Lower lobe of right lung (tissue), 2 donors: ENCODE measurements around the gene PGBD2. TPM values are rescaled to one million over a fixed set of nuclear protein-coding genes. Genes with fewer than 3 reads are reported as not detected.
"Not testable (repeated sequence)": the region's sequence is repeated elsewhere in the genome, so short reads cannot be mapped to it uniquely, and the experiment has no call there.

Source experiments
- ATAC-seq, 2 donors: fragments of 200-7000 bp; cut with Tn5 transposase; one replicate each; pipeline ENCODE4 v1.9.1; 2020 to 2022; ENCODE audit warnings: mild to moderate bottlenecking in 2 of 2, moderate library complexity in 2 of 2
- DNase-seq: peaks from one replicate; pipeline ENCODE4 v3.0.0-alpha.2; 2020
- H3K27ac ChIP-seq: fragments of 200-600 bp; one replicate; pipeline ENCODE4 v1.8.0; 2022
- H3K27me3 ChIP-seq: fragments of 200-600 bp; one replicate; pipeline ENCODE4 v1.8.0; 2022; ENCODE audit warnings: low read depth
- H3K36me3 ChIP-seq: fragments of 200-600 bp; one replicate; pipeline ENCODE4 v1.8.0; 2022; ENCODE audit warnings: mild to moderate bottlenecking
- H3K4me1 ChIP-seq: fragments of 200-600 bp; one replicate; pipeline ENCODE4 v1.8.0; 2022
- H3K4me3 ChIP-seq: fragments of 200-600 bp; one replicate; pipeline ENCODE4 v1.8.0; 2022; ENCODE audit warnings: mild to moderate bottlenecking
- H3K9me3 ChIP-seq: fragments of 200-600 bp; one replicate; pipeline ENCODE4 v1.8.0; 2022
- intact Hi-C: fragments of 100-400 bp; cut with DNase I; formaldehyde crosslinking; loops from one replicate; pipeline ENCODE4 v1.11.0; 2022
- total RNA-seq: library from RNA; stranded (reverse); fragmentation: NEBNext Ultra II Directional; extraction: Animal tissue kit (Norgen Biotek cat#: 25700); gene quantifications from one replicate; pipeline ENCODE4 v1.2.1, GENCODE V29; 2021
- TF ChIP-seq, protein P1 (sequence below): fragments of 200-600 bp; IDR thresholded peaks from one replicate; pipeline ENCODE4 v1.8.0; 2022; ENCODE audit warnings: antibody characterized with exemption, mild to moderate bottlenecking
- donor health status: DM: no; HTN: yes; CAD: no; lungs with severe emphysema.

PGBD2 gene
- total RNA-seq, 1 donor from 2014 or later, result 9.1 TPM

DNA sequence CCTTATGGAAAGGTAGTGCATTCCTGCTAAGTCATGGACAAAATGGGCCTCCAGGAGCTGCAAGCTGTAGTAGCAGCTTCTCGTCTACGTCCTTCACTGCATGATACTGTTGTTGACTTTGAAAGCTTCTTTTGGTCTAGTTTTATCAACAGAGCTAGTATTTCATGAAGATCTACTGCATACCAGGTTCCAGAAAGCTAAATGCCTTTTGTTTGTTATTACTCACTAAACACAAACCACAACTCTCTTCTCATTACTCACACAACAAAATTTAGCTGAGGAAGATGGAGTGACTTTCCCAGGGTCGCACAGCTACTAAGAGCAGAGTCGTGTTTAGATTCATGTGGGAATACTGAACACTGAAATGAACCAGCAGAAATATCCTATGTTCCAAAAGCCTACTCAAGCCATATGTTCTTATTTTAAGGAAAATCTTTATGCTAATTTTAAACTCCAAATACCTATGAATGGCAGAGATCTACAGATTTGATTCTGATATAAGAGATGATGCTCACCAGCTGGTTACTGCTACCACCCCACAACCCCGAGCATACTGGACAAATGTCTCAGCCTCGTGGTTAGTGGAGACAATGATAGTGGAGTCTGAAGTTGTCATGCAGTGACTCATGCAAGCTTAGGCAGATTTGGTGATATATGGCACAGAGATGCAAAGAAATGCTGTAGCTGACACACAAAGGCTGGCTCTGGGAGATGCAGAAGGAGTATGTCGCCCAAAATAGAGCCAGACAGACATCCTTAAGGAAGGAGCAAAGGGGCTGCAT lies 20.6 kb downstream of the PGBD2 start:
- ATAC-seq (no peak), DNase-seq (no peak)
- TF ChIP-seq, protein P1, sequence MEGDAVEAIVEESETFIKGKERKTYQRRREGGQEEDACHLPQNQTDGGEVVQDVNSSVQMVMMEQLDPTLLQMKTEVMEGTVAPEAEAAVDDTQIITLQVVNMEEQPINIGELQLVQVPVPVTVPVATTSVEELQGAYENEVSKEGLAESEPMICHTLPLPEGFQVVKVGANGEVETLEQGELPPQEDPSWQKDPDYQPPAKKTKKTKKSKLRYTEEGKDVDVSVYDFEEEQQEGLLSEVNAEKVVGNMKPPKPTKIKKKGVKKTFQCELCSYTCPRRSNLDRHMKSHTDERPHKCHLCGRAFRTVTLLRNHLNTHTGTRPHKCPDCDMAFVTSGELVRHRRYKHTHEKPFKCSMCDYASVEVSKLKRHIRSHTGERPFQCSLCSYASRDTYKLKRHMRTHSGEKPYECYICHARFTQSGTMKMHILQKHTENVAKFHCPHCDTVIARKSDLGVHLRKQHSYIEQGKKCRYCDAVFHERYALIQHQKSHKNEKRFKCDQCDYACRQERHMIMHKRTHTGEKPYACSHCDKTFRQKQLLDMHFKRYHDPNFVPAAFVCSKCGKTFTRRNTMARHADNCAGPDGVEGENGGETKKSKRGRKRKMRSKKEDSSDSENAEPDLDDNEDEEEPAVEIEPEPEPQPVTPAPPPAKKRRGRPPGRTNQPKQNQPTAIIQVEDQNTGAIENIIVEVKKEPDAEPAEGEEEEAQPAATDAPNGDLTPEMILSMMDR, result no peak
- Histone ChIP-seq H3K27ac (no peak overlapping the region), H3K4me1 (peaks cover 7% of the 10 kb centered on the region), H3K9me3 (no peaks in the 10 kb centered on the region), H3K36me3 (no peaks in the 10 kb centered on the region), H3K4me3 (no peak overlapping the region), H3K27me3 (no peaks in the 10 kb centered on the region)
- intact Hi-C loops, result no loop called here

GRCh38 chr1:248927283-248927682 lies 21.2 kb downstream of the PGBD2 start:
- DNase-seq, H3K4me3 ChIP-seq, H3K27ac ChIP-seq, H3K27me3 ChIP-seq, H3K4me1 ChIP-seq, ATAC-seq, H3K36me3 ChIP-seq, H3K9me3 ChIP-seq, intact Hi-C loops: not testable (repeated sequence)

DNA sequence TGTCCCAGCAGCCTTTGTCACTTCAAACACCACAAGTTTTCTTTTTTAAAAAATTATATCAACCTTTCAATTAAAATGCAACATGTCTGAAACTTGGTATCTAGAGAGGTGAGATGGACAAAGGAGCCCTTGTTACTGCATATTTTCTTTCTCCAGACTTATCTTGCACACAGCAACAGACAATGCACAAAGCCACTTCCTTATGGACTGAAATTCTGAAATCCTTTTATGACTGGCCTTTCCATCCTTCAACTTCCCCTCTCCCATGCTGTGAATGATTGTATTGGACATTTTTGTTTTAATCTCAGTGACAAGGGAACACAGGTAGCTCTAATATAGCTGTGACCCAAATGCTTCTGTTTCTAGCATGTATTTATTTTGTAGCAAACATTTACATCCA lies 22.1 kb downstream of the PGBD2 start:
- H3K9me3 ChIP-seq, ATAC-seq, DNase-seq, H3K36me3 ChIP-seq, H3K27me3 ChIP-seq, intact Hi-C loops, H3K4me1 ChIP-seq, H3K4me3 ChIP-seq, H3K27ac ChIP-seq: not testable (repeated sequence)

GRCh38 chr1:248930037-248930436 lies 24.0 kb downstream of the PGBD2 start:
- H3K9me3 ChIP-seq, intact Hi-C loops, DNase-seq, H3K4me1 ChIP-seq, H3K27ac ChIP-seq, H3K36me3 ChIP-seq, H3K27me3 ChIP-seq, H3K4me3 ChIP-seq, ATAC-seq: not testable (repeated sequence)

DNA sequence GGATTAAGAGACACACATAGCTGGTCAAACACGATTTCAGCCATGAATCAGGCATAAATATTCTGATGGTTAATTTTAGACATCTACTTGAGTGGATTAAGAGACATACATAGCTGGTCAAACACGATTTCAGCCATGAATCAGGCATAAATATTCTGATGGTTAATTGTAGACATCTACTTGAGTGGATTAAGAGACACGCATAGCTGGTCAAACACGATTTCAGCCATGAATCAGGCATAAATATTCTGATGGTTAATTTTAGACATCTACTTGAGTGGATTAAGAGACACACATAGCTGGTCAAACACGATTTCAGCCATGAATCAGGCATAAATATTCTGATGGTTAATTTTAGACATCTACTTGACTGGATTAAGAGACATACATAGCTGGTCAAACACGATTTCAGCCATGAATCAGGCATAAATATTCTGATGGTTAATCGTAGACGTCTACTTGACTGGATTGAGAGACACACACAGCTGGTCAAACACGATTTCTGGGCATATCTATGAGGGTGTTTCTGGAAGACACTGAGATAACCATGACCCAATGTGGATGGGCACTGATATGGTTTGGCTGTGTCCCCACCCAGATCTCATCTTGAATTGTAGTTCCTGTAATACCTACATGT lies 32.3 kb downstream of the PGBD2 start:
- intact Hi-C loops, H3K4me3 ChIP-seq, H3K36me3 ChIP-seq, H3K4me1 ChIP-seq, DNase-seq, H3K27ac ChIP-seq, H3K9me3 ChIP-seq, H3K27me3 ChIP-seq, ATAC-seq: not testable (repeated sequence)

DNA sequence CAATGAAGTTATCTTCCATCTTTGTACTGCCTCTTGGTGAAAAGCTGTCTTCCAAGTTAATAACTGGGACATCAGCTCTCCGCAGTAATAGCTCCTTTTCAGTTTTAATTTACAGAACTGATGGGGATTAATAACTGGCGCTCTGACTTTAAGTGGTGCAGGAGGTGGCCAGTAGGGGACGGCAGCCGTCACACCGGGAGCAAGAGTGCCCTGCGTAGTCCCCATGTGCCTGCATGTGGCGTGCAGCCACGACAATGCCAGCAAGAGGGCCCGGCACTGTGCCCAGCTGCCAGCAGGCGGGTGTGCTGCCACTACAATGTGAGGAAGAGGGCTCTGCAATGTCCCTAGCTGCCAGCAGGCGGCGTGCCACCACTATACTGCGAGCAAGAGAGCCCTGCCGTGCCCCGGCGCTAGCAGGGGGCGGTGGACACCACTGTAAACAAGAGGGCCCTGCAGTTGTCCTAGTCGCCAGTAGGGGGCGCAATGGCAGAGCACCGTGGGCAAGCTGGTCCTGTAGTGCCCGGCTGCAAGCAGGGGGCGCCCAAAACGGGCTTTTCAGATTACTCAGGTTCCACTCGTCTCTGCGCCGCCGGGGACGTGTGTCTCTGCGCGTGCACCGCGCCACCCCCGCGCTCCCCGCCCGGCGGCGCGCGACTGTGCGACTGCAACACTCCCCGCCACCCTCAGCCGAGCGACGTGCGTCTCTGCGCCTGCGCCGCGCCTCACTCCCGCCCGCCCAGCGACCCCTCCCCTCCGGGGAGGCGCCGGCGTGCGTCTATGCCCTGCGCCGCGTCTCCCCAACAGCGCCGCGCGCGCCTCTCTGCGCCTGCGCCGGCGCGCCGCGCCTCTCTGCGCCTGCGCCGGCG lies 38.3 kb downstream of the PGBD2 start:
- H3K27ac ChIP-seq, H3K4me3 ChIP-seq, DNase-seq, H3K36me3 ChIP-seq, intact Hi-C loops, ATAC-seq, H3K27me3 ChIP-seq, H3K9me3 ChIP-seq, H3K4me1 ChIP-seq: not testable (repeated sequence)

DNA sequence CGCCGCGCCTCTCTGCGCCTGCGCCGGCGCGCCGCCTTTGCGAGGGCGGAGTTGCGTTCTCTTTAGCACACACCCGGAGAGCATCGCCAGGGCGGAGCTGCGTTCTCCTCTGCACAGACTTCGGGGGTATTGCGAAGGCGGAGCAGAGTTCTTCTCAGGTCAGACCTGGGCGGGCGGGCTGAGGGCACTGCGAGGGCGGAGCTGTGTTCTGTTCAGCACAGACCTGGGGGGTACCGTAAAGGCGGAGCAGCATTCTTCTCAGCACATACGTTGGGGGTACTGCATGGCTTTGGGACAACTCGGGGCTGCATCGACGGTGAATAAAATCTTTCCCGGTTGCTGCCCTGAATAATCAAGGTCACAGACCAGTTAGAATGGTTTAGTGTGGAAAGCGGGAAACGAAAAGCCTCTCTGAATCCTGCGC lies 39.0 kb downstream of the PGBD2 start:
- DNase-seq, intact Hi-C loops, H3K9me3 ChIP-seq, H3K36me3 ChIP-seq, H3K4me1 ChIP-seq, H3K27ac ChIP-seq, H3K27me3 ChIP-seq, H3K4me3 ChIP-seq: not testable (repeated sequence)
- peak in 1 of 2 donors; percentile 18 for ATAC-seq

DNA sequence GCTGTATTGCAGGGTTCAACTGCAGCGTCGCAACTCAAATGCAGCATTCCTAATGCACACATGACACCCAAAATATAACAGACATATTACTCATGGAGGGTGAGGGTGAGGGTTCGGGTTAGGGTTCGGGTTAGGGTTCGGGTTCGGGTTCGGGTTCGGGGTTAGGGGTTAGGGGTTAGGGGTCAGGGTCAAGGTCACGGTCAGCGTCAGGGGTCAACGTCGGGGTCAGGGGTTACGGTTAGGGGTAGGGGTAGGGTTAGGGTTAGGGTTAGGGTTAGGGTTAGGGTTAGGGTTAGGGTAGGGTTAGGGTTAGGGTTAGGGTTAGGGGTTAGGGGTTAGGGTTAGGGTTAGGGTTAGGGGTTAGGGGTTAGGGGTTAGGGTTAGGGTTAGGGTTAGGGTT lies 39.4 kb downstream of the PGBD2 start:
- peak; percentile 76 to 87 for ATAC-seq
- H3K4me3 ChIP-seq, H3K36me3 ChIP-seq, H3K27ac ChIP-seq, H3K4me1 ChIP-seq, DNase-seq, intact Hi-C loops, H3K27me3 ChIP-seq, H3K9me3 ChIP-seq: not testable (repeated sequence)

- H3K27me3 ChIP-seq, H3K9me3 ChIP-seq, H3K36me3 ChIP-seq, H3K27ac ChIP-seq, H3K4me1 ChIP-seq, intact Hi-C loops, DNase-seq, H3K4me3 ChIP-seq: not testable (repeated sequence)
- peak; percentile 56 to 76 for ATAC-seq
Observed at GRCh38 chr1:248945856-248946416, 39.9 kb downstream of the PGBD2 start.

Other genes starting within 250 kb of the PGBD2 start
- gene OR14I1, start 203.5 kb upstream of the PGBD2 start, total RNA-seq, result not detected
- not detected for gene LYPD8, start 150.5 kb upstream of the PGBD2 start, total RNA-seq
- 25.0 TPM for gene SH3BP5L, start 80.3 kb upstream of the PGBD2 start, total RNA-seq
- 39.8 TPM for gene ZNF672, start 68.0 kb upstream of the PGBD2 start, total RNA-seq
- 41.9 TPM for gene ZNF692, start 47.1 kb upstream of the PGBD2 start, total RNA-seq